ENCODE measurements around the gene GC. TPM values are rescaled to one million over a fixed set of nuclear protein-coding genes. Genes with fewer than 3 reads are reported as not detected.

The GC gene
- total RNA-seq, 1 donor from 2014 or later, result 154 TPM

DNA sequence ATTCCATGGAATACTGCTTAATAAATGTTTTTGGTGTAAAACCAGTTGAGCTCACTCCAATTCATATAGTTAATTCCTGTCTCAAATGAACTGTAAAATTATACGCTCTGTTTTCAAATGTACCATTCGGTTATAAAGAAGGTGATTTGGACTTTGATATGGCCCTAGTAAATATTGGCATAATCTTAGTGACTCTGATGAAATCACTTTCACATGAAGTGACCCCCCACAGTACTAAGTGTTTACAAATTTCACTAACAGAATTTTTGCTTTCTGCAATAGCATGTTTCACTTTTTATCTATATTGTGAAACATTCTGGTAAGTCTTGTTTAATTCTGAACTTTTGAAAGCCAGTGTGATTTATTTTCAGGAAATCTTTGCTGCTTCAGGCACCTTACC lies 10.9 kb downstream of the GC start:
- Mint-ChIP-seq H3K9me3 (ENCODE audit: low read depth) (no peaks in the 10 kb centered on the region), H3K4me1 (ENCODE audit: low read depth) (peaks cover 21% of the 10 kb centered on the region), H3K36me3 (ENCODE audit: insufficient read depth) (no peaks in the 10 kb centered on the region), H3K27me3 (no peaks in the 10 kb centered on the region), H3K4me3 (ENCODE audit: low read depth) (no peak overlapping the region), H3K27ac (no peak overlapping the region)
- TF ChIP-seq, protein P1, sequence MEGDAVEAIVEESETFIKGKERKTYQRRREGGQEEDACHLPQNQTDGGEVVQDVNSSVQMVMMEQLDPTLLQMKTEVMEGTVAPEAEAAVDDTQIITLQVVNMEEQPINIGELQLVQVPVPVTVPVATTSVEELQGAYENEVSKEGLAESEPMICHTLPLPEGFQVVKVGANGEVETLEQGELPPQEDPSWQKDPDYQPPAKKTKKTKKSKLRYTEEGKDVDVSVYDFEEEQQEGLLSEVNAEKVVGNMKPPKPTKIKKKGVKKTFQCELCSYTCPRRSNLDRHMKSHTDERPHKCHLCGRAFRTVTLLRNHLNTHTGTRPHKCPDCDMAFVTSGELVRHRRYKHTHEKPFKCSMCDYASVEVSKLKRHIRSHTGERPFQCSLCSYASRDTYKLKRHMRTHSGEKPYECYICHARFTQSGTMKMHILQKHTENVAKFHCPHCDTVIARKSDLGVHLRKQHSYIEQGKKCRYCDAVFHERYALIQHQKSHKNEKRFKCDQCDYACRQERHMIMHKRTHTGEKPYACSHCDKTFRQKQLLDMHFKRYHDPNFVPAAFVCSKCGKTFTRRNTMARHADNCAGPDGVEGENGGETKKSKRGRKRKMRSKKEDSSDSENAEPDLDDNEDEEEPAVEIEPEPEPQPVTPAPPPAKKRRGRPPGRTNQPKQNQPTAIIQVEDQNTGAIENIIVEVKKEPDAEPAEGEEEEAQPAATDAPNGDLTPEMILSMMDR (IDR thresholded peaks at IDR 0.05; ENCODE audit: unreplicated experiment), result no peak
- no peak for DNase-seq (ENCODE audit: low spot score, unreplicated experiment)

DNA sequence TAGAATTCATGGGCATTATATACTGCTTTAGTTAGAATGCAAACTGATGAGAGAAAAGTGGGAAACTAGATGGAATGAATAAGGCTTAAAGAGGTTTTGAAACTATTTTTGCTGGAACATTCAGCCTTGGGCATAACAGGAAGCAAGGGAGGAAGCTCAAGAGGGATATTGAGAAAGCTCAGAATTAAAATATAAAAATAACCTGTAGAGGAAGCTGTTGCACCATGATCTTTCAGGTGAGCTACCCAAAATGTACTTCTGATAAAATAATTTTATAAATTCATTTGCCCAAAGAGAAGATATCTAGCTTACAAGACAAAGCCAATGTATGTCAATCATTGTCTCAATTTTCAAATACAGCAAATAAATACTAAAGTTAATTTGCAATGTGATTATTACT lies 11.3 kb downstream of the GC start:
- Mint-ChIP-seq H3K4me3 (ENCODE audit: low read depth) (no peak overlapping the region), H3K27me3 (no peaks in the 10 kb centered on the region), H3K36me3 (ENCODE audit: insufficient read depth) (no peaks in the 10 kb centered on the region), H3K27ac (no peak overlapping the region), H3K9me3 (ENCODE audit: low read depth) (no peaks in the 10 kb centered on the region), H3K4me1 (ENCODE audit: low read depth) (peaks cover 21% of the 10 kb centered on the region)
- TF ChIP-seq, protein P1 (IDR thresholded peaks at IDR 0.05; ENCODE audit: unreplicated experiment), result peak; percentile 50
- no peak for DNase-seq (ENCODE audit: low spot score, unreplicated experiment)

DNA sequence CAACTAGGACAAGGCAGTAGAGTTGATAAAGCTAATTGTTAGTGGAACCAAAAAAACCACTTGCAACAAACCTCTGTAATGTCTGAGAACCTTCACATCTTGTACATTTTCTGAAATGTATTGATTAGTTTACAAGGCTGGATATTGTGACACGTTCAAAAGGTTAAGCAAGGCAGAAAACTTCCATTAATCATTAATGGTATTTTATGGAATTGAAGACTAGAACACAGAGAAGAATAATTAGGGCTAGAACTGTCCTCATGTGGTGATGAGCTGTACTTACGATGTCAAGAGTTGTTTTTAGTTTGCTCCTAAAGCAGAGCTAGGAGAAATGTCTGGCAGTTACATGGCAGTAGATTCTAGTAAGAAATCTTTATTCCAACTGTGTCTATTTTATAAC lies 12.3 kb downstream of the GC start:
- no peak for DNase-seq (ENCODE audit: low spot score, unreplicated experiment)
- H3K27me3 Mint-ChIP-seq, result no peaks in the 10 kb centered on the region
- H3K4me3 Mint-ChIP-seq (ENCODE audit: low read depth), result no peak overlapping the region

DNA sequence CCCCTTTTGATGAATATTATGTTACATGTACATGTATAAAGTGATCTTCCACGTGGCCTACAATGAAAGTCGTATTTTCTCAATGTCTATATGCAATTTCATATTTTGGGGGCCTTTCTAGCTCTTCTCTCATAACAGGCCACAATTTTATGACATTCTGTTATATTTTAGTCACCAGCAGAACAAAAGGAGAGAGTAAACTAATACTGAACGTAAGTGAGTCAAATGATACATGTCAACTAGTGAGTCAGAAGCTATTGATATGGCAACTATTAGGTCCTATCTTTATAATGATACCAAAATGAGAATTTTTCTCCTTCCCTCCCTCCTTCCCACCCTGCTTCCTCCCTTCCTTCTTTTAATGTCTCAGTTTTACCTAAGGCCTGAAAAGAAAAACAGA lies 14.4 kb downstream of the GC start:
- H3K4me1 Mint-ChIP-seq (ENCODE audit: low read depth), result peaks cover 21% of the 10 kb centered on the region
- TF ChIP-seq, protein P1 (IDR thresholded peaks at IDR 0.05; ENCODE audit: unreplicated experiment), result no peak
- no peaks in the 10 kb centered on the region for H3K36me3 Mint-ChIP-seq (ENCODE audit: insufficient read depth)
- H3K27me3 Mint-ChIP-seq, result no peaks in the 10 kb centered on the region
- no peak overlapping the region for H3K27ac Mint-ChIP-seq
- H3K4me3 Mint-ChIP-seq (ENCODE audit: low read depth), result no peak overlapping the region
- DNase-seq (ENCODE audit: low spot score, unreplicated experiment), result no peak
- H3K9me3 Mint-ChIP-seq (ENCODE audit: low read depth), result no peaks in the 10 kb centered on the region

More for the DNA sequence above, 12.3 kb downstream of the GC start:
- Mint-ChIP-seq H3K9me3 (ENCODE audit: low read depth) (no peaks in the 10 kb centered on the region), H3K36me3 (ENCODE audit: insufficient read depth) (no peaks in the 10 kb centered on the region), H3K27ac (no peak overlapping the region), H3K4me1 (ENCODE audit: low read depth) (peaks cover 21% of the 10 kb centered on the region)
- TF ChIP-seq, protein P1 (IDR thresholded peaks at IDR 0.05; ENCODE audit: unreplicated experiment), result no peak

DNA sequence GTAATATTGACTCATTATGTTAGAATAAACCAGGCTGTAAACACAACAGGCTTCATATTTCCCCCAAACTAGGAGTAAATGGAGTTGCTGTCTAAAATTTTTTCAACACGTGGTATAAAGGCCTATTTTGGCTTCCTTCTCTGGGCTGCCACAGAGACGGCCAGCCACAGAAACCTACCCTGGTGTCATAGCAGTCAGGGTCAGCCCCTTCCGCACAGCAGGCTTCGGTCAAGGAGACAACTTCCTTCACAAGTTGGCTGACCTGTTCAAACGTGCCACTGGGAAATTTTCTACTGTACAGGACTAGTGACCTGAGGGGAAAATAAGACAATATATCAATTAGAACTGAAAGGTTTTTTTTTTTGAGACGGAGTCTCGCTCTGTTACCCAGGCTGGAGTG lies 15.8 kb downstream of the GC start:
- TF ChIP-seq, protein P1 (IDR thresholded peaks at IDR 0.05; ENCODE audit: unreplicated experiment), result no peak
- Mint-ChIP-seq H3K9me3 (ENCODE audit: low read depth) (no peaks in the 10 kb centered on the region), H3K36me3 (ENCODE audit: insufficient read depth) (no peaks in the 10 kb centered on the region), H3K27ac (no peak overlapping the region), H3K4me3 (ENCODE audit: low read depth) (no peak overlapping the region), H3K27me3 (no peaks in the 10 kb centered on the region), H3K4me1 (ENCODE audit: low read depth) (peaks cover 21% of the 10 kb centered on the region)
- no peak for DNase-seq (ENCODE audit: low spot score, unreplicated experiment)
